GM18907 (cell line): Measurements from ENCODE around the gene PAM.

Source experiments
- ATAC-seq: cut with Tn5 transposase; IDR thresholded peaks from one replicate; pipeline ENCODE4 v1.9.1; 2021; ENCODE audit warnings: mild to moderate bottlenecking, moderate library complexity; ENCODE audit not compliant: unreplicated experiment

The PAM gene

GRCh38 chr5:102856389-102856777 lies 101.3 kb downstream of the PAM start:
- ATAC-seq, result no peak

GRCh38 chr5:102857076-102857818 lies 102.1 kb downstream of the PAM start:
- no peak for ATAC-seq

- ATAC-seq, result no peak
Observed at GRCh38 chr5:102858221-102858620, 103.1 kb downstream of the PAM start.

GRCh38 chr5:102858808-102859207 lies 103.7 kb downstream of the PAM start:
- no peak for ATAC-seq

GRCh38 chr5:102860035-102860434 lies 104.9 kb downstream of the PAM start:
- no peak for ATAC-seq

GRCh38 chr5:102863058-102863457 lies 108.0 kb downstream of the PAM start:
- ATAC-seq, result no peak

- ATAC-seq, result no peak
Observed at GRCh38 chr5:102863764-102864560, 108.9 kb downstream of the PAM start.

- ATAC-seq, result no peak
Observed at GRCh38 chr5:102865171-102865509, 110.0 kb downstream of the PAM start.

GRCh38 chr5:102865510-102866236 lies 110.6 kb downstream of the PAM start:
- peak; percentile 88 for ATAC-seq

GRCh38 chr5:102866237-102866600 lies 111.1 kb downstream of the PAM start:
- ATAC-seq, result peak; percentile 11

- ATAC-seq, result peak; percentile 36
Observed at GRCh38 chr5:102867992-102868662, 113.0 kb downstream of the PAM start.

GRCh38 chr5:102869230-102869629 lies 114.1 kb downstream of the PAM start:
- ATAC-seq, result no peak

GRCh38 chr5:102873379-102873932 lies 118.4 kb downstream of the PAM start:
- ATAC-seq, result no peak

- ATAC-seq, result no peak
Observed at GRCh38 chr5:102874054-102874453, 118.9 kb downstream of the PAM start.

- ATAC-seq, result no peak
Observed at GRCh38 chr5:102875721-102876123, 120.6 kb downstream of the PAM start.

- ATAC-seq, result no peak
Observed at GRCh38 chr5:102876610-102877009, 121.5 kb downstream of the PAM start.

- ATAC-seq, result no peak
Observed at GRCh38 chr5:102879741-102880140, 124.6 kb downstream of the PAM start.

- ATAC-seq, result no peak
Observed at GRCh38 chr5:102886586-102886985, 131.5 kb downstream of the PAM start.

- ATAC-seq, result no peak
Observed at GRCh38 chr5:102888483-102888882, 133.4 kb downstream of the PAM start.

- no peak for ATAC-seq
Observed at GRCh38 chr5:102889033-102889432, 133.9 kb downstream of the PAM start.

GRCh38 chr5:102890133-102890532 lies 135.0 kb downstream of the PAM start:
- no peak for ATAC-seq
